ENCODE results near the gene AGXT. TPM values are rescaled to one million over a fixed set of nuclear protein-coding genes. Genes with fewer than 3 reads are reported as not detected.

The AGXT gene
- total RNA-seq, 1 experiment from 2014 or later, result 0.34 TPM

DNA sequence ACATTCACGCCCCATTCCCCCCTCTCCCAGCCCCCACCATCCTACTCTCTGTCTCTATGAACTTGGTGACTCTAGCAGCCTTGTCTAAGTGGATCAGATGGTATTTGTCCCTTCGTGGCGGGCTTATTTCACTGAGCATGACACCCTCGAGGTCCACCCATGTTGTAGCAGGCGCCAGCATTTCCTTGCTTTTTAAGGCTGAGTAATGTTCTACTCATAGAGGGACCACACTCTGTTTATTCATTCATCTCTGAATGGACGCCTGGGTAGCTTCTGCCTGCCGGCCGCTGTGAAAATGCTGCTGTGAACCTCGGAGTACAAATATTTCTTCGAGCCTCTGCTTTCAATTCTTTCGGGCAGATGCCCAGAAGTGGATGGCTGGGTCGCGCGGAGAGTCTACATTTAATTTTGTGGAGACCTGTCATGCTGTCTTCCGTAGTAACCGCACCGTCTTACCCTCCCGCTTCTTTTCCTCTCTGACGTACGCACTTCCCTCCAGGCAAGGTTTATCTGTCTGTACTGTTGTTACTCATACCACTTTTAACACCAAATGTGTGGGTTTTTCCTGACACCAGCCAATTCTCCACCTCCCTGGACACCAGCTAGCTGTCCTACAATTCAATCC is 43.1 kb downstream of the AGXT start:
- TF ChIP-seq SIN3A (IDR thresholded peaks at IDR 0.05; ENCODE audit: low read depth), result no peak
- TF ChIP-seq CBX3 (IDR thresholded peaks at IDR 0.05; ENCODE audit: low read depth), result no peak
- TF ChIP-seq EZH2 (IDR thresholded peaks at IDR 0.05), result no peak
- no peak for TF ChIP-seq RAD21 (IDR thresholded peaks at IDR 0.05; ENCODE audit: low read depth)
- no peak for TF ChIP-seq TCF7L2 (IDR thresholded peaks at IDR 0.05; ENCODE audit: borderline replicate concordance, extremely low read depth, insufficient read depth, insufficient read length)
- no peak for TF ChIP-seq ELF1 (IDR thresholded peaks at IDR 0.05; ENCODE audit: borderline replicate concordance, low read depth)
- no peak for TF ChIP-seq EZH2phosphoT487 (IDR thresholded peaks at IDR 0.05; ENCODE audit: borderline replicate concordance)
- no peak for TF ChIP-seq YY1 (IDR thresholded peaks at IDR 0.05; ENCODE audit: extremely low read depth, insufficient replicate concordance, low read depth, low read length)
- Histone ChIP-seq H3K4me1 (ENCODE audit: control insufficient read depth in 1 of 2, insufficient read depth in 2 of 2, low read length in 2 of 2) (peaks cover 0 to 10% of the 10 kb centered on the region in 2 experiments; a peak in 1 of 4 replicates), H3K27me3 (ENCODE audit: insufficient read depth, low read length) (peaks cover 8% of the 10 kb centered on the region; the same call in 1 of the 2 replicates), H3K9me2 (ENCODE audit: insufficient read depth) (no peaks in the 10 kb centered on the region), H4K20me1 (ENCODE audit: insufficient read depth) (no peaks in the 10 kb centered on the region), H3K27ac (ENCODE audit: low read depth, low read length) (no peak overlapping the region), H3K36me3 (ENCODE audit: control insufficient read depth in 1 of 2, insufficient read depth in 2 of 2, low read length in 2 of 2) (no peaks in the 10 kb centered on the region), H3K79me2 (ENCODE audit: insufficient read depth, low read length) (no peaks in the 10 kb centered on the region), H3K4me2 (ENCODE audit: low read length) (no peak overlapping the region), H3K9ac (ENCODE audit: low read length) (no peak overlapping the region), H3K9me3 (ENCODE audit: control insufficient read depth in 1 of 2, insufficient read depth in 1 of 2, low read depth in 1 of 2, low read length in 2 of 2) (no peaks in the 10 kb centered on the region), H3K4me3 (replicated peaks in 1 of 2; ENCODE audit: low read depth in 1 of 2, low read length in 2 of 2) (no peak overlapping the region), H2AFZ (ENCODE audit: low read depth, low read length, poor library complexity, severe bottlenecking) (no peak overlapping the region)
- DNase-seq (ENCODE audit: low read depth, low spot score) (no peak), ATAC-seq (no peak)
- BruUV-seq (replicated peaks), result no TSS peak
- POLR2A ChIA-PET, result no interaction called here
- intact Hi-C loops (cut with micrococcal nuclease), result loop anchor here (5.0 kb wide), 1 partner anchor 76 kb away; no protein-coding TSS in a partner anchor
- CTCF ChIA-PET, result no interaction called here
- RAD21 ChIA-PET (ENCODE audit: low non-redundant PET in 1 of 2, low total read pairs in 2 of 2, uncharacterized antibody in 2 of 2, unreplicated experiment in 2 of 2), result no interaction called here
